HTR-8/SVneo (cell line): Measurements from ENCODE around the gene RXYLT1.
"Not testable (repeated sequence)": the region's sequence is repeated elsewhere in the genome, so short reads cannot be mapped to it uniquely, and the experiment has no call there.

ENCODE experiments used
- DNase-seq: peaks from one replicate; pipeline ENCODE4 v3.0.0; 2011; ENCODE audit warnings: low spot score, mixed read lengths; ENCODE audit not compliant: insufficient read length
- FAIRE-seq: peaks from 2 replicates; lab custom pipeline; 2011; peaks lifted over from hg19 to GRCh38; lab: Jason Lieb, UNC

Gene RXYLT1, protein sequence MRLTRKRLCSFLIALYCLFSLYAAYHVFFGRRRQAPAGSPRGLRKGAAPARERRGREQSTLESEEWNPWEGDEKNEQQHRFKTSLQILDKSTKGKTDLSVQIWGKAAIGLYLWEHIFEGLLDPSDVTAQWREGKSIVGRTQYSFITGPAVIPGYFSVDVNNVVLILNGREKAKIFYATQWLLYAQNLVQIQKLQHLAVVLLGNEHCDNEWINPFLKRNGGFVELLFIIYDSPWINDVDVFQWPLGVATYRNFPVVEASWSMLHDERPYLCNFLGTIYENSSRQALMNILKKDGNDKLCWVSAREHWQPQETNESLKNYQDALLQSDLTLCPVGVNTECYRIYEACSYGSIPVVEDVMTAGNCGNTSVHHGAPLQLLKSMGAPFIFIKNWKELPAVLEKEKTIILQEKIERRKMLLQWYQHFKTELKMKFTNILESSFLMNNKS

GRCh38 chr12:63779498-63780481, at the start of gene RXYLT1:
RXYLT1 (plus strand) TSS chr12:63779909; CDS start chr12:63779961, 52 bp downstream.
- FAIRE-seq, result peak; percentile 90

DNA sequence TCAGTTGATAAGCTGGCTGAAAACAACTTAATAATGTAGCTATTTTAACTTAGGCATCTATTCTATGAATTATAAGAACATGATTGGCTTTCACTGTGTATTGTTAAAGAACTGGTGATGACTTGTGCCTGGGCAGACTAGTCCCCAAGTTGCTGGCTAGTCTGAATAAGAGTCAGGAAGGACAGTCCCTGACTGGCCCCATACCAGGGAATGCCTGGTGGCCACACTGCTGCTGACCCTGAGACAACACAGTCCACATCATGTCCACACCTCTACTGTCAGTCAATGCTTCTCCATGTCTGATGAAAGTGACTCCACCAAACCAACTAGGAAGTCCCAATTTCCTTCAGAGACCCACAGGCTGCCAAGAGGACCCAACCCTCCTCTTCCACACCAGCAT, 46.9 kb upstream of the RXYLT1 start:
- not testable (repeated sequence) for DNase-seq
- peak; percentile 59 for FAIRE-seq

More at GRCh38 chr12:63779498-63780481, at the start of gene RXYLT1:
- peak; percentile 90 for DNase-seq

GRCh38 chr12:63733585-63733984, 46.1 kb upstream of the RXYLT1 start:
- FAIRE-seq, DNase-seq: not testable (repeated sequence)

DNA sequence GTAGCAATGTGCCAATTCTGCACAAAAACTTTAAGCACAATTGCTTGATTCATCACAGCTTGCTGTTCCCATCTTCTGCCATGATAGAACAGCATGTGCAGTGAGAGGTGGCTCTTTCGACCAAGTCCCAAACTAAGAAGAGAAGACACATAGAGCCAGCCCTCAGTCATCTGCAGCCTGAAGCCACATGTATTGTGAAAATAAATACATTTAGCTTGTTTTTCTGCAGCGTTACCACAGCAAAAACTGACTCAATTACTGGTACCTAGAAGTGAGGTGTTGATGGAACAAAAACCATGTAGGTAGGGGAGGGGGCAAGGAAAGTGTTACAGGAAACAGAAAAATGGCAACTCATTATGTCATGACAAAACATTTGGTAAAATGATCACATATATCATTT, 39.2 kb upstream of the RXYLT1 start:
- not testable (repeated sequence) for DNase-seq, FAIRE-seq

DNA sequence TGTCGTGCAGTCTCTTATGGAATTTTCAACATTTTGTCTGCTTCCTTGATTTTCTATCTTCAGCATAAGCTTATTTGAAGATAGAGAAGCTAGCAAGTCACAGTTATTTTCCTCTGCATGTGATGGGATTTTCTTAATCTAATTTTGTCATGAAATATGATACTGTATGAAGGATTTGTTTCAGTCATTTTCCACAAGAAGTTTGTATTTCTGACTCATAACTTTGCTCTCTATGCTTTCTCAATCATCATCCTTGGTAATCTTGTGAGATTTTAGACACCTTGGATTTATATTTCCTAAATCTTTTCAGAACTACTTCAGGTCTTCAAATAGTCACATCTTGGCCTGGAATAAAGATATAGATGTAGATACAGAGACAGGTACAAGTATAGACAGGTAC, 38.3 kb upstream of the RXYLT1 start:
- DNase-seq, FAIRE-seq: not testable (repeated sequence)

- FAIRE-seq, DNase-seq: not testable (repeated sequence)
Measured at GRCh38 chr12:63744110-63744509, 35.6 kb upstream of the RXYLT1 start.

DNA sequence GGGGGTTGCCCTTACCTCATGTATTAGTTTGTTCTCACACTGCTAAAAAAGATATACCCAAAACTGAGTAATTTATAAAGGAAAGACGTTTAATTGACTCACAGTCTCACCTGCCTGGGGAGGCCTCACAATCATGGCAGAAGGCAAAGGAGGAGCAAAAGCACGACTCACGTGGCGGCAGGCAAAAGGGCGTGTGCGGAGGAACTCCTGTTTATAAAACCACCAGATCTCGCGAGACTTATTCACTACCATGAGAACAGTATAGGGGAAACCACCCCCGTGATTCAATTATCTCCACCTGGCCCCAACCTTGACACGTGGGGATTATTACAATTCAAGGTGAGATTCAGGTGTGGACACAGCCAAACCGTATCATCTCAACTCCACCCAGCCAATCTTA, 33.2 kb upstream of the RXYLT1 start:
- DNase-seq, FAIRE-seq: not testable (repeated sequence)

DNA sequence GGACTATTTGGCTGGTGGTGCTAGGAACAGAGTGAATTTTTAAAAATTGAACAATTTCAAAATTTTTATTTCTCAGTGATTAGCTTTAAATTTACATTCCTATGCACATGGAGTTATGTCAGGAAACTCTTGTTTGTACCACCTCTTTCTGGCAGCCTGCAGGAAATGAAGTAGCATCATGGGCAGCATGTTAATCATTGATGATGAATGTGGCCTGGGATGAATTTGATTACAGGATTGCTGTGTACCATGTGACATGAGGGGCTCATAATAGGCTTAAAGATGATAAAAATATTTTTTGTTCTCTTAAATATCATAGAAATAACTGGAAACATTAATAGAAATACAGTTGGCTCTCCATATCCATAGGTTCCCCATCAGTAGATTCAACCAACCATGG, 32.6 kb upstream of the RXYLT1 start:
- not testable (repeated sequence) for DNase-seq
- FAIRE-seq, result peak; percentile 58

- FAIRE-seq (no peak), DNase-seq (no peak)
Measured at GRCh38 chr12:63747553-63747952, 32.2 kb upstream of the RXYLT1 start.

- DNase-seq, result no peak
Measured at GRCh38 chr12:63752283-63752682, 27.4 kb upstream of the RXYLT1 start.

DNA sequence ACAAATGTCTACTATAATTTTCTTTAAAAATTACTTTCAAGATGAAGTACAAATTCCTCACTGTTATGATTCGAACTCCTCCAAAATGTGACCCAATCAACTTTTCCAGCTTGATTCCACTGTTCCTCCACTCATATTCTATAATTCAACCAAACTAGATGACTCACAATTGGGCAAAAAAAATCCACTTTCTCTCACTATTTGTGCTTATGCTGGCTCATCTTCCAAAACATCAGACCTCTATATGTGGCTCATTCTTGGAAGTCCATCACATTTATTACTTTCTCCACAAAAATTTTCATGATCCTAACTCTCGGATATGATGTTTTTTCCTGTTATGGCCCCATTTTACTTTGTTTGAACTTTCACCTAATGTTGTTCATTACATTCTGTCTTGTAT, 26.9 kb upstream of the RXYLT1 start:
- FAIRE-seq (no peak), DNase-seq (no peak)

More at GRCh38 chr12:63752283-63752682, 27.4 kb upstream of the RXYLT1 start:
- no peak for FAIRE-seq

GRCh38 chr12:63753743-63754142, 26.0 kb upstream of the RXYLT1 start:
- FAIRE-seq, result no peak
- DNase-seq, result no peak

DNA sequence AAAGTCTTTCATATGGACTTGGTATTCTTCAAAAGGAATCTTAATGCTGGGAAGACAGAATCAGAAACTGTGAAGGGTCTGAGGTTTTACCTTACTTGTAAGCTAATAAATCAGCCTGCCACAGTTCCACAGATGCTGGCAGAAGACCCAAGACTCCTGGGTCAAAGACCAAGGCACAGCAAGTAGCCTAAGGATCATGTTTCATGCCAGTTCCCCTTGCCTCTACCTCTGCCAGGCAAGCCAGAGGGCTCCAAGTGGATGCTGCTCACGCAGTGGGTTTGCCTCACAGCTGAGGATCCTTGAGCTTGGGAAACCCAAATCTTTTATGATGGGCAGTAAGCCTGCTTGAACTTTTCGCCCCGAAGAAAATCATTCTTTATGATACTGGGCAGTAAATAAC, 15.2 kb upstream of the RXYLT1 start:
- DNase-seq (no peak), FAIRE-seq (no peak)

GRCh38 chr12:63766498-63766897, 13.2 kb upstream of the RXYLT1 start:
- FAIRE-seq (no peak), DNase-seq (no peak)

DNA sequence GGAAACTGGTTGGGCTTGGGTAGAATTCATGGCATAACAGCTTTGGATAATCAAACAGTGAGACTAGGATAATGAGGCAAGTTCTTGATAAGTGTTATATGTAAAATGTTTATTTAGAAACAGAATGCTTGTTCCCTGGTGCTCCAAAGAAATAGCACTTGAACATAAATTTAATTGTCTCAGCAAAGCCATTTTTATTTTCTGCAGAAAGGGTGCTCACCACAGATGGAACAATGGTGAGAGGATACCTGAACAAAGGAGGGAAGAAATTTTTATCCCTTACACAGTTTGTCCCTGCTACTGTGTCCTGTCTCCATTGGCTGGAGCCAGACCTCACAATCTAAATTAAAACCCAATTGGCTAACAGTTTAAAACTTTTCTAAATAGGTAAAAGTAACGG, 9.3 kb upstream of the RXYLT1 start:
- DNase-seq, result no peak
- no peak for FAIRE-seq

GRCh38 chr12:63777340-63777739, 2.4 kb upstream of the RXYLT1 start:
- FAIRE-seq, result no peak

GRCh38 chr12:63782466-63782865, 2.8 kb downstream of the RXYLT1 start:
- FAIRE-seq, result no peak

More at GRCh38 chr12:63777340-63777739, 2.4 kb upstream of the RXYLT1 start:
- no peak for DNase-seq

GRCh38 chr12:63787306-63787705, 7.6 kb downstream of the RXYLT1 start:
- DNase-seq (no peak), FAIRE-seq (no peak)

More at GRCh38 chr12:63782466-63782865, 2.8 kb downstream of the RXYLT1 start:
- DNase-seq, result no peak

- FAIRE-seq, result no peak
- no peak for DNase-seq
Measured at GRCh38 chr12:63790608-63790945, 10.9 kb downstream of the RXYLT1 start.

- FAIRE-seq (no peak), DNase-seq (no peak)
Measured at GRCh38 chr12:63792338-63792737, 12.6 kb downstream of the RXYLT1 start.
